Sigmoid colon (tissue), 7 donors: ENCODE measurements around the gene CCDC15. TPM values are rescaled to one million over a fixed set of nuclear protein-coding genes. Genes with fewer than 3 reads are reported as not detected.

ENCODE experiments used
- DNase-seq: peaks from one replicate; pipeline ENCODE4 v3.0.0-alpha.2; 2019
- H3K27ac ChIP-seq, 4 donors: fragments of 200-600 bp; sonication (generic); one replicate each; pipeline ENCODE4 v1.5.1; 2016 to 2019; ENCODE audit warnings: mild to moderate bottlenecking in 1 of 4
- H3K27me3 ChIP-seq, 3 donors: fragments of 200-600 bp; sonication (generic); one replicate each; pipeline ENCODE4 v1.5.1; 2019; ENCODE audit warnings: mild to moderate bottlenecking in 1 of 3
- H3K36me3 ChIP-seq, 4 donors: fragments of 200-600 bp; sonication (generic); one replicate each; pipeline ENCODE4 v1.5.1; 2016 to 2019
- H3K4me1 ChIP-seq, 4 donors: fragments of 200-600 bp; sonication (generic); one replicate each; pipeline ENCODE4 v1.5.1; 2017 to 2019
- H3K4me3 ChIP-seq, 4 donors: fragments of 200-600 bp; sonication (generic); one replicate each; pipeline ENCODE4 v1.5.1; 2017 to 2019; ENCODE audit warnings: mild to moderate bottlenecking in 2 of 4, moderate library complexity in 1 of 4
- H3K9me3 ChIP-seq, 4 donors: fragments of 200-600 bp in 3 of 4; sonication (generic) in 3 of 4; one replicate each; pipeline versions ENCODE4 v1.5.1 to v1.6.1; 2013 to 2019
- EP300 ChIP-seq, 4 donors: sonication (generic); formaldehyde crosslinking; IDR thresholded peaks; one replicate each; pipeline ENCODE4 v1.6.1; 2017; ENCODE audit warnings: antibody characterized with exemption in 4 of 4
- POLR2A ChIP-seq, 2 donors: fragments of 450-650 bp; IDR thresholded peaks; one replicate each; pipeline ENCODE4 v1.6.1; 2016; ENCODE audit warnings: antibody characterized with exemption in 2 of 2, mild to moderate bottlenecking in 2 of 2, moderate library complexity in 2 of 2
- POLR2AphosphoS5 ChIP-seq, 4 donors: sonication (generic); formaldehyde crosslinking; IDR thresholded peaks; one replicate each; pipeline ENCODE4 v1.6.1; 2017; ENCODE audit warnings: antibody characterized with exemption in 4 of 4
- WGBS, 2 donors: extraction: QIAGEN DNeasy Blood & Tissue Kit; methylation state at CpG; one replicate each; pipeline ENCODE4 v1.1.7; 2013; 5-methylcytosine and 5-hydroxymethylcytosine counted together
- intact Hi-C: fragments of 100-400 bp; cut with DNase I; formaldehyde crosslinking; loops from one replicate; pipeline ENCODE4 v1.15.1; 2023
- polyA plus RNA-seq, 3 donors: library from polyadenylated mRNA; stranded (reverse); fragments of 200-250 nt; gene quantifications; one replicate each; pipeline ENCODE4 v1.2.3, GENCODE V29; 2013
- total RNA-seq, 4 donors: library from RNA; depleted of rRNA; stranded (reverse); fragments of >200 nt; gene quantifications; one replicate each; pipeline ENCODE4 v1.1.0, GENCODE V29; 2016
- TF ChIP-seq, protein P1 (sequence below), 4 experiments: fragments of 450-650 bp in 3 of 4; fragments of 200-600 bp in 1 of 4; IDR thresholded peaks; one replicate each; pipeline ENCODE4 v1.5.1; 2016 to 2019; ENCODE audit warnings: antibody characterized with exemption in 4 of 4, mild to moderate bottlenecking in 3 of 4, moderate library complexity in 2 of 4
- donor health status: healthy with polysubstance abuse.
- donor health status: Bipolar disorder and iron deficiency.
- donor health status: healthy.

Gene CCDC15
- total and polyA plus RNA-seq, 7 donors: 0.41 to 0.99 (median 0.66) TPM

DNA sequence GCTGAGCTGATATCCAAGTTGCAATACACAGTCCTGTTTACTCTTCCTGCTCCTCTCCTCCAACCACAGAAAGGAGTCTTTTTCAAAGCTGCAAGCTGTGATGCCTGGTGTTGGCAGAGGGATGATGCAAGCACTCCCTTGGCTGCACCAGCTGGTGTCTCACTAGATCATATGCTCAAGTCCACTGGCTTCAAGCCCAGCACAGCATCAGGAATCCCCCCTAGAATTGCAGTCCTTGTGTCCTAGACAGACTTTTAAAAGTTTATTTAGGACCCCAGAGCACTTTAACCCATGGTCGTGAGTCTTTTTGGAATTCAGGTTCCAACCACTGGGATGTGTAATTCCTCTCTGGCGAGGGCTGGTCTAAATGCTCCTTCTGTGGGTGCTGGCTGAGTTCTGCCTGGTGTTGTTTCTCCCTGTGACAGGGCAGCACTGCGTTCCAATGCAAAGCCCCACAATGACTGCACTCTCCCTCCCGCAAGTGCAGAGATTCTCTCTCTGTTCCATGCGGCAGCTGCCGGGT lies 36.8 kb upstream of the CCDC15 start:
- no peak for DNase-seq
- peaks cover 0 to 11% (median 6%) of the 10 kb centered on the region in 4 donors for H3K4me1 ChIP-seq
- H3K27me3 ChIP-seq: peaks cover 5 to 12% (median 6%) of the 10 kb centered on the region in 3 donors
- H3K36me3 ChIP-seq: no peaks in the 10 kb centered on the region
- no peak overlapping the region for H3K27ac ChIP-seq
- no peaks in the 10 kb centered on the region for H3K9me3 ChIP-seq
- WGBS, 2 donors: 75 to 82% methylated on average over 6 of the region's 6 CpGs
- intact Hi-C loops: no loop called here
- TF ChIP-seq, protein P1, sequence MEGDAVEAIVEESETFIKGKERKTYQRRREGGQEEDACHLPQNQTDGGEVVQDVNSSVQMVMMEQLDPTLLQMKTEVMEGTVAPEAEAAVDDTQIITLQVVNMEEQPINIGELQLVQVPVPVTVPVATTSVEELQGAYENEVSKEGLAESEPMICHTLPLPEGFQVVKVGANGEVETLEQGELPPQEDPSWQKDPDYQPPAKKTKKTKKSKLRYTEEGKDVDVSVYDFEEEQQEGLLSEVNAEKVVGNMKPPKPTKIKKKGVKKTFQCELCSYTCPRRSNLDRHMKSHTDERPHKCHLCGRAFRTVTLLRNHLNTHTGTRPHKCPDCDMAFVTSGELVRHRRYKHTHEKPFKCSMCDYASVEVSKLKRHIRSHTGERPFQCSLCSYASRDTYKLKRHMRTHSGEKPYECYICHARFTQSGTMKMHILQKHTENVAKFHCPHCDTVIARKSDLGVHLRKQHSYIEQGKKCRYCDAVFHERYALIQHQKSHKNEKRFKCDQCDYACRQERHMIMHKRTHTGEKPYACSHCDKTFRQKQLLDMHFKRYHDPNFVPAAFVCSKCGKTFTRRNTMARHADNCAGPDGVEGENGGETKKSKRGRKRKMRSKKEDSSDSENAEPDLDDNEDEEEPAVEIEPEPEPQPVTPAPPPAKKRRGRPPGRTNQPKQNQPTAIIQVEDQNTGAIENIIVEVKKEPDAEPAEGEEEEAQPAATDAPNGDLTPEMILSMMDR (IDR thresholded peaks at IDR 0.05): no peak
- TF ChIP-seq POLR2AphosphoS5 (IDR thresholded peaks at IDR 0.05): no peak
- no peak for TF ChIP-seq POLR2A (IDR thresholded peaks at IDR 0.05)
- TF ChIP-seq EP300 (IDR thresholded peaks at IDR 0.05): no peak
- no peak overlapping the region for H3K4me3 ChIP-seq

DNA sequence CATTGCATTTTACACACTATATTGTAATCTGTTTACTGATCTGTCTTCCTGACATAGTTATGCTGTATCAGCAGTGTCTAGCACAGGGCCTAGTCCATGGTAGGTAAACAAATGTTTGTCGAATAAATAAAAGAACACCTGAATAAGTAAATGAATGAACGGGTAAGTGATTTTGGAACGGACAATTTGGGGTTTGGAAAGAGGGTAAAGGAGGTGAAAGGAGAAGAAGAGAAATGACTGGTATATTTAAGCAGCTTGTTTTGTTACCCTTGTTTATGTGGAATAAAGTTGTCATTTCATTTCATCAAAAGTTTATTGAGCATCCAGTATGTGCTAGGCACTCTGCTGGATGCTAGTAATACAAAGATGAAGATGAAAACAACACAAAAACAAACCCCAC lies 35.1 kb upstream of the CCDC15 start, which contains the start of gene HEPN1:
Gene HEPN1 (plus strand): TSS at position 301 of the 400 bp plus-strand sequence.
- no peak for TF ChIP-seq EP300 (IDR thresholded peaks at IDR 0.05)
- TF ChIP-seq, protein P1 (IDR thresholded peaks at IDR 0.05): no peak
- no peak for TF ChIP-seq POLR2AphosphoS5 (IDR thresholded peaks at IDR 0.05)
- TF ChIP-seq POLR2A (IDR thresholded peaks at IDR 0.05): no peak
- H3K27ac ChIP-seq: no peak within 1 kb of the TSS

DNA sequence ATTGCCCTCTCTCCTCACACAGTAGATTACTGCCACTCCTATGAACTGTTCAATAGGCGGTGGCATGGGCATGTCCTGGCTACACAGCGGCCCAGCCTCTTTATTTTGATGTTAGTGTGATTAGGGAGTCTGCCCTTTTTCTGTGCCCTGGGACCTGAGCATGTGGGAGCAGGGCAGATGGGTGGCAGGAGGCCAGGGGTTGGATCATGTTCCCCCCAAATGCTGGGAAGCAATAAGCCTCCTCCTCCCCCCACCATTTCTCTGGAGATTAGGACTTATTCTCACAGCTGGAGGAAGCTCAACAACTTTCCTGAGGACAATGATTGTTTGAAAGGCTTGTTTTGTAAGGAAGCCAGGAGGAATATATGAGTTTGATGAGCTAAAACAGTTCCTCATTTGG lies 34.1 kb upstream of the CCDC15 start:
- peaks cover 5 to 12% (median 6%) of the 10 kb centered on the region in 3 donors for H3K27me3 ChIP-seq
- WGBS, 2 donors: 79 to 99% methylated on average over 2 of the region's 2 CpGs
- H3K4me3 ChIP-seq: no peak overlapping the region
- intact Hi-C loops: no loop called here
- H3K4me1 ChIP-seq: peaks cover 0 to 11% (median 6%) of the 10 kb centered on the region in 4 donors
- H3K9me3 ChIP-seq: no peaks in the 10 kb centered on the region
- TF ChIP-seq, protein P1 (IDR thresholded peaks at IDR 0.05): no peak
- TF ChIP-seq EP300 (IDR thresholded peaks at IDR 0.05): no peak
- no peak for TF ChIP-seq POLR2AphosphoS5 (IDR thresholded peaks at IDR 0.05)
- no peak for TF ChIP-seq POLR2A (IDR thresholded peaks at IDR 0.05)
- no peak overlapping the region for H3K27ac ChIP-seq
- H3K36me3 ChIP-seq: no peaks in the 10 kb centered on the region
- no peak for DNase-seq

More for the DNA sequence above, 35.1 kb upstream of the CCDC15 start, which contains the start of gene HEPN1:
- no peaks in the 10 kb centered on the region for H3K36me3 ChIP-seq
- H3K9me3 ChIP-seq: no peaks in the 10 kb centered on the region
- H3K4me3 ChIP-seq: no peak within 1 kb of the TSS
- intact Hi-C loops: no loop called here
- no peak for DNase-seq
- H3K4me1 ChIP-seq: peaks cover 0 to 11% (median 6%) of the 10 kb centered on the region in 4 donors
- 73 to 90% methylated on average over 3 of the region's 3 CpGs for WGBS, 2 donors
- peaks cover 5 to 12% (median 6%) of the 10 kb centered on the region in 3 donors for H3K27me3 ChIP-seq

DNA sequence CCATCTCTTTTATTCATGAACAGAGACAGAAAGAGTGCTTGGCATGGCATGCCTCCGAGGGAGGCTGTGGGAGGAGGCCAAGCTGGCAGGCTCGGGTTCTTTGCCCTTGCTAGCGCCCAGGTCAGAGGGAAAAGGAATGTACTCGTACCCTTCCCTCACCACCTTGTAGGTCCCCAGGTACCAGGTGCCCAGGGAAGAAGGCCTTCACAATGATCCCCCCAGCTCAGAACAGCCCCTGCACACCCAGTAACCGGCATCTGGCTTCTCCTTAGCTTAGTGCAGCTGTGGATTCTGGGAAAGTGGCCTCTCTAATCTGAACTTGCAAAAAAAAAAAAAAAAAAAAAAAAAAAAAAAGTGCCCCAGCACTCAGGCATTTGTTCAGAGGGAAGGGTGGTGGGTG lies 33.6 kb upstream of the CCDC15 start:
- peaks cover 5 to 12% (median 6%) of the 10 kb centered on the region in 3 donors for H3K27me3 ChIP-seq
- intact Hi-C loops: no loop called here
- peaks cover 0 to 11% (median 6%) of the 10 kb centered on the region in 4 donors for H3K4me1 ChIP-seq
- TF ChIP-seq, protein P1 (IDR thresholded peaks at IDR 0.05): no peak
- TF ChIP-seq EP300 (IDR thresholded peaks at IDR 0.05) (no peak), POLR2AphosphoS5 (IDR thresholded peaks at IDR 0.05) (no peak), POLR2A (IDR thresholded peaks at IDR 0.05) (no peak)
- no peaks in the 10 kb centered on the region for H3K9me3 ChIP-seq
- 91 to 95% methylated on average over 5 of the region's 5 CpGs for WGBS, 2 donors
- H3K4me3 ChIP-seq: peak overlapping the region in 2 of 4 donors; percentile 46 to 52
- no peak overlapping the region for H3K27ac ChIP-seq
- H3K36me3 ChIP-seq: no peaks in the 10 kb centered on the region
- no peak for DNase-seq
